Stimulated activated CD8-positive, alpha-beta memory T cell treated with anti-CD3 and anti-CD28 coated beads, Interleukin-7, amount 100 ng/mL, for 1 hour (primary cell): Measurements from ENCODE around the gene LRRC14B.
"Not testable (repeated sequence)": the region's sequence is repeated elsewhere in the genome, so short reads cannot be mapped to it uniquely, and the experiment has no call there.

Experiments
- DNase-seq, 2 donors: peaks; one replicate each; pipeline ENCODE4 v3.0.0-alpha.2; 2020; ENCODE audit warnings: low read depth in 2 of 2

Gene LRRC14B

DNA sequence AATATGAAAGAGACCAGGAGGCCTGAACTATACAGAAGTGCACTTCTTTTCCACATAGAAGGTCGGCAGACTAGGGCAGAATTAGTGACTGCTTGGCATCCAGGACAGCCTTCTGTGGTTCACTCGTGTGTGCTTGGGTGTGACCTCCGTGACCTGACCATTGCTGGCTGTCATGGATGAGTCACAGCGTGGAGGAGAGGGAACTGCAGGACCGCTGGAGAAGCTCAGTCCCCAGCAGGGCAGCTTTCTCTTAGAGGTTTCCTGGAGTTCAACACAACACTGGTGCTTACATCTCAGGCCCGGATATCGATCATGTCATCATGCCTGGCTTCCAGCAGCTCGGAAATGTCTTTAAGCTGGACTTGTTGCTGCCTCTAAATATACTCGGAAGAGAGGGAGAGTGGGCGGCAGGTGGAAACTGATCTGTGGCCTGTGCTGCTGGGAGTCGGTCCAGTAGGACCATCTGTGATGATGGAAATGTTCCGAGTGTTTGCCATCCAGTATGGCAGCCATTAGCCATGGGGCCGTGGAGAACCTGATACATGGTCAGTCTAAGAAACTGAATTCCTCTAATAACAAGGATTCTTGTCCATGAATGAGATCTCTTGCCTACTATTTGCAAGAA lies 49.9 kb downstream of the LRRC14B start:
- DNase-seq = not testable (repeated sequence)

DNA sequence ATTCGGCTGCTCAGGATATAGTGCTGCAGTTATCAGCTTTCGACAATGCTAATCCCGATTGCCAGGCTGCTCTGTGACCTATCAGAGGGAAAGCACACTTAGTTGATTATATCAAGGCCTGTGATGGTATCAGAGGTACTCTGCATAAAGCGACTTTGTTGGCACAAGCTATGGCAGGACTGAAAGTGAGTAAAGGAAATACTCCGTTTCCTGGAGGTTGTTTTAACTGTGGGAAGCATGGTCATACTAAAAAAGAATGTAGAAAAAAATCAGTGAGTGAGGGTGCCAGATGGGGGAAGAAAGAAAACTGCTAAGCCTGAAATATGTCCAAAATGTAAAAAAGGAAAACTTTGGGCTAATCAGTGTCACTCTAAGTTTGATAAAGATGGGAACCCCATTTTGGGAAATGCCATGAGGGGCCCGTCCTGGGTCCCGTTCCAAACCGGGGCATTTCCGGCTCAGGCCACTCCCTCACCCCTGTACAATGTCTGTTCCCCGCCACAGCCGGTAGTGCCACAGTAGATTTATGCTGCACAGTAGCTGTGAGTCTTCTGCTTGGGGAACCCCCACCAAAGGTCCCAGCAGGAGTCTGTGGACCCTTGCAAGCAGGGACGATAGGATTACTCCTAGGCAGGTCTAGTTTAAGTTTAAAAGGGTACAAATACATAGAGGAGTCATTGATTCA lies 52.5 kb downstream of the LRRC14B start:
- DNase-seq = not testable (repeated sequence)

DNA sequence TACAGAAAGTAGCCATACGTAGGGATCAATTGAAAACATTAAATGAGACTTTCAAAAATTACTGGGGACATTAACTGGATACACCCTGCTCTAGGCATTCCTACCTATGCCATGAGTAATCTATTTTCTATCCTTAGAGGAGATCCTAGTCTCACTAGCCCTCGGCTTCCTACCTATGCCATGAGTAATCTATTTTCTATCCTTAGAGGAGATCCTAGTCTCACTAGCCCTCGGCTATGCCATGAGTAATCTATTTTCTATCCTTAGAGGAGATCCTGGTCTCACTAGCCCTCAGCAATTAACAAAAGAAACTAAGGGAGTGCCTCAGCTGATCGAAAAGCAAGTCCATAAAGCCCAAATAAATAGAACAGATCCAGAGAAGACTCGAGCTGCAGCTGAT lies 54.4 kb downstream of the LRRC14B start:
- DNase-seq = not testable (repeated sequence)
